HG02678 (cell line): ENCODE data around the gene DNAJB13.
"Not testable (repeated sequence)": the region's sequence is repeated elsewhere in the genome, so short reads cannot be mapped to it uniquely, and the experiment has no call there.

ENCODE experiments used
- ATAC-seq: cut with Tn5 transposase; IDR thresholded peaks from one replicate; pipeline ENCODE4 v1.9.1; 2021; ENCODE audit warnings: mild to moderate bottlenecking, moderate library complexity; ENCODE audit not compliant: unreplicated experiment

The DNAJB13 gene

GRCh38 chr11:73950869-73951710, at the start of gene DNAJB13:
Gene DNAJB13, plus strand, starts transcription at chr11:73951026. Its CDS starts 44 bp downstream, at chr11:73951070.
- ATAC-seq = peak; percentile 92

GRCh38 chr11:73902303-73902702, 48.5 kb upstream of the DNAJB13 start:
- ATAC-seq = no peak

- no peak for ATAC-seq
Measured at GRCh38 chr11:73907191-73907590, 43.6 kb upstream of the DNAJB13 start.

- no peak for ATAC-seq
Measured at GRCh38 chr11:73912026-73912425, 38.8 kb upstream of the DNAJB13 start.

GRCh38 chr11:73913472-73913871, 37.4 kb upstream of the DNAJB13 start:
- ATAC-seq = no peak

GRCh38 chr11:73914284-73914683, 36.5 kb upstream of the DNAJB13 start:
- ATAC-seq = no peak

- no peak for ATAC-seq
Measured at GRCh38 chr11:73916435-73916834, 34.4 kb upstream of the DNAJB13 start.

GRCh38 chr11:73921180-73921579, 29.6 kb upstream of the DNAJB13 start:
- ATAC-seq = no peak

GRCh38 chr11:73929388-73929787, 21.4 kb upstream of the DNAJB13 start:
- no peak for ATAC-seq

- ATAC-seq = no peak
Measured at GRCh38 chr11:73931039-73931645, 19.7 kb upstream of the DNAJB13 start.

GRCh38 chr11:73931951-73932350, 18.9 kb upstream of the DNAJB13 start:
- no peak for ATAC-seq

- ATAC-seq = no peak
Measured at GRCh38 chr11:73932781-73933180, 18.0 kb upstream of the DNAJB13 start.

GRCh38 chr11:73936047-73936446, 14.8 kb upstream of the DNAJB13 start:
- ATAC-seq = not testable (repeated sequence)

- no peak for ATAC-seq
Measured at GRCh38 chr11:73939096-73939495, 11.7 kb upstream of the DNAJB13 start.

- no peak for ATAC-seq
Measured at GRCh38 chr11:73940801-73941570, 9.8 kb upstream of the DNAJB13 start.

GRCh38 chr11:73942010-73942409, 8.8 kb upstream of the DNAJB13 start:
- ATAC-seq = no peak

- no peak for ATAC-seq
Measured at GRCh38 chr11:73944085-73944484, 6.7 kb upstream of the DNAJB13 start.

- ATAC-seq = no peak
Measured at GRCh38 chr11:73944901-73945300, 5.9 kb upstream of the DNAJB13 start.

- ATAC-seq = no peak
Measured at GRCh38 chr11:73945396-73945795, 5.4 kb upstream of the DNAJB13 start.

- ATAC-seq = no peak
Measured at GRCh38 chr11:73946798-73947458, 3.9 kb upstream of the DNAJB13 start.

GRCh38 chr11:73949246-73949645, 1.6 kb upstream of the DNAJB13 start:
- no peak for ATAC-seq
